Measurements from ENCODE around the gene ITFG2. TPM values are rescaled to one million over a fixed set of nuclear protein-coding genes. Genes with fewer than 3 reads are reported as not detected.

ITFG2 gene
- polyA plus RNA-seq, 4 donors: 44.1 to 75.9 (median 63.0) TPM

DNA sequence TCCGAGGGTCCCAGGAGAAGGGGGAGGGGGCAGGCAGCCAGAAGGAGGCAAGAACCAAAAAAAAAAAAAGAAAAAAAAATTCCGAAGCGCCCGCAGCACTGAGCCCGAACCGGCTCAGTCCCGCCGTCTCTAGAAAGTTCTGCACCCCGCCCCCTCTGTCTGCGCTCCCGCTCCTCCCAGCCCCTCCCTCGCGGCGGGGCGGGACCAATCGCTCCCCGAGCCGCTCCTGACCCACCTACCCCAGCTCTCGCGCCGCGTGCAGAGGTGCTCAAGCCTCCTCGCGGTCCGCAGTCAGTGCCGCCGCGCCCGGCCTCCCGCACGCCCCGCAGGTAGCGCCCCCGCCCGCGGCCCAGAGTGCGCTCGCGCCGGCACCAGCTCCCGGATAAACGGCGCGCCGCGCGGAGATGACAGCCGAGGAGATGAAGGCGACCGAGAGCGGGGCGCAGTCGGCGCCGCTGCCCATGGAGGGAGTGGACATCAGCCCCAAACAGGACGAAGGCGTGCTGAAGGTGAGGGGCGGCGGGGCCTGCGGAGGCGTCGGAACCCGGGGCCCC is 17.7 kb upstream of the ITFG2 start, which contains the start of gene FKBP4:
Gene FKBP4 (plus strand): TSS at position 235 of the 554 bp plus-strand sequence. CDS start 170 bp downstream, at position 405.
- peak; percentile 76 to 78 (median 78) for DNase-seq (ENCODE audit: low read depth in 4 of 4, low spot score in 3 of 4)

DNA sequence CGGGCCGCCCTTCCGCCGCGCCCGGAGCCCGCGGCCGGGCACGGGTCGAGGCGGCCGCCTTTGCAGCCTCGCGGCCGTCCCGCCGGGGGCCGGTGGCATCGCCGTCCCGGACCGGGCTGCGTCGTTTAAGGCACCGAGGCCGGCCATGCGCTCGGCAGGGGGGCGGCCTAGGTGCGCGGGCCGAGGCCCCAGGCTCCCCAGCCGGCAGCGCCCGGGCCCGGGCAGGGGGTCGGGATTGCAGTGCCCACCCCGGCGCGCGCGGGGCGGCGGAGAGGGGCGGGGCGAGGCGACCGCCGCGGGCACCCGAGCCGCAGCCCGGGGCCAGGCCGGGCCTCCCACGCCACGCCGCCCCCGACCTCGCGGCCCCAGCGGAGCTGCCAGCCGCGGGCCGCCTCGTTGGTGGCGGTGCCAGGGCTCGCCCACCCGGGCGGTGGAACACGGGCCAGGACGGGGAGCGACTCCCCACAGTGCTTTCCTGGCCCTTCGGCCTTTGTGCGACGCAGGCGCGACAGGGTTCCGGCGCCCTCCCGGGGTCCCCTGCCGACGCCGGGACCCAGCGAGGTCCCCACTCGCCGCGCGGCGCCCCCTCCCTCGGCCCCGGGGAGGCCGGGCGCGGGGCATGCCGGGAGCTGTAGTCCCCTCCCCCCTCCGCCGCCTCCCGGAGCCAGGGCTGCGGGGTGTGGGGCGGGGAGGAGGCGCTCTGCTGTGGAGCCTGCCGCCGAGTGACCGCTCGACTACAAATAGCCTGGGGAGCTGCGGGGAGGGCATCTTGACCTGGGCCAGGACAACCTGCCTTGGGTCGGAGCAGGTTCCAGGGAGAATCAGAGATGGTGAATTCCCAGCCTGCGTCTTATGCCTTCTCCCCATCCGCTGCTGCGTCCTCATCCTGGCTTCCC is 16.9 kb upstream of the ITFG2 start:
- DNase-seq (ENCODE audit: low read depth in 4 of 4, low spot score in 3 of 4): peak in 1 of 4 donors; percentile 66

DNA sequence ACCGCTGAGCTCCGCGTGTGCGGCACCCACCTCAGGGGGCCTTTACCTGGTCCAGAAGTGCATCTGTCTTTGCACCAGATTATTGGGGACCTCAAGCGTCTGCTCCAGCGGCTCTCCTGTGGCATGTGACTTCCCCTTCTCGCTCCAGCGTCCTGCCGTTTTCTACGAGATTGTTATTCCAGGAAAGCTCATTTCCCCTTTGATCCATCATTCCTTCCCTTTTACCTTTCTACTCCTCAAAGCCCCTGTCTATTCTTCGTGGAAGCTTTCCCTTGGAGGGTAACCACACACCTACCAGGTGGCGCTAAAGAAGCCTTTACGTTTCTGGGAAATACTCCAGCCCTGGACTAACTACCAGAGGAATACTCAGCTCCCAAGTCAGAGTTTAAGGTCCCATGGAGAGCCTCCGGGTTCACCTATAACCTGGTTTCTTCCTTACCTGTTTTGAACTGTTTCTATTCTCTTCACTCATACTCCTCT is 16.2 kb upstream of the ITFG2 start:
- DNase-seq (ENCODE audit: low read depth in 4 of 4, low spot score in 3 of 4): no peak

DNA sequence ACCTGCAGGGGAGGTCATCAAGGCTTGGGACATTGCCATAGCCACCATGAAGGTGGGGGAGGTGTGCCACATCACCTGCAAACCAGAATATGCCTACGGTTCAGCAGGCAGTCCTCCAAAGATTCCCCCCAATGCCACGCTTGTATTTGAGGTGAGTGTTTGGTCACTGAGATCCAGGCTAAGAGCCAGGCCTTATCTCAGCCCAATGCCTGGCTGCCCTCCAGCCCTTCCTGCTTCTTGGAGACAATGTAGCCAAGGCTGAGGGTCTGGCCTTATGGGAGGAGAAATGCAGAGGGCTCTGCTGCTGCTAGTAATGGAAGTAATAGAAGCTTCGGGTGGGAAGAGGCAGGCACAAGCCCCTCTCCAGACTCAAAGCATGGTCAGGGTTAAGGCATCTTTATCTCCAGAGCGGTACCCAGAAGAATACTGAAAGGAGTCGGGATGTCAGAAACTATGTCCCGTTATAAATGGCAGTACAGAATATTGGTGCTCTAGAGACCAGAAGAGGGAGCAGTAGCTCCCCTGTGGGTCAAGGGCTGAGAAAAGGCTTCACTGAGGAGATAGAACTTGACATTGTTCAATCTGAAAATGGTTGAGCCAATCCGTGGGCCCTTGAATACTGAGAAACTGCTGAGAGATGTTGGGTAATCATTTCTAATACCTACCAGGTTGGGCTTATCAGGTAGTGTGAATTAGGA is 14.6 kb upstream of the ITFG2 start:
- no peak for DNase-seq (ENCODE audit: low read depth in 4 of 4, low spot score in 3 of 4)

DNA sequence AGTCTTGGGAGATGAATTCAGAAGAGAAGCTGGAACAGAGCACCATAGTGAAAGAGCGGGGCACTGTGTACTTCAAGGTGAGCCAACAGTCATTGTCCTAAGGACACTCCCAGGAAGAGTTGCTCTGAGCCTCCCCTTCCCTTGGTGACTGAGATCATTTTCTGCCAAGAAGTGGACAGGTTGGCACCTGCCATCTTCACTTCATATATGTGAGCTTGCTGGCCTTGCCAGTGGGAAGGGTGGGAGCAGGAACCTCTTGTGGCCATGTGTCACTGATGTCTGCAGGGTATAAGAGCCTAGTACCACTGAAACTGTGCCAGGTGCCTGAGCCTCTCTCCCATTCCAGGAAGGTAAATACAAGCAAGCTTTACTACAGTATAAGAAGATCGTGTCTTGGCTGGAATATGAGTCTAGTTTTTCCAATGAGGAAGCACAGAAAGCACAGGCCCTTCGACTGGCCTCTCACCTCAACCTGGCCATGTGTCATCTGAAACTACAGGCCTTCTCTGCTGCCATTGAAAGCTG is 12.4 kb upstream of the ITFG2 start:
- no peak for DNase-seq (ENCODE audit: low read depth in 4 of 4, low spot score in 3 of 4)

DNA sequence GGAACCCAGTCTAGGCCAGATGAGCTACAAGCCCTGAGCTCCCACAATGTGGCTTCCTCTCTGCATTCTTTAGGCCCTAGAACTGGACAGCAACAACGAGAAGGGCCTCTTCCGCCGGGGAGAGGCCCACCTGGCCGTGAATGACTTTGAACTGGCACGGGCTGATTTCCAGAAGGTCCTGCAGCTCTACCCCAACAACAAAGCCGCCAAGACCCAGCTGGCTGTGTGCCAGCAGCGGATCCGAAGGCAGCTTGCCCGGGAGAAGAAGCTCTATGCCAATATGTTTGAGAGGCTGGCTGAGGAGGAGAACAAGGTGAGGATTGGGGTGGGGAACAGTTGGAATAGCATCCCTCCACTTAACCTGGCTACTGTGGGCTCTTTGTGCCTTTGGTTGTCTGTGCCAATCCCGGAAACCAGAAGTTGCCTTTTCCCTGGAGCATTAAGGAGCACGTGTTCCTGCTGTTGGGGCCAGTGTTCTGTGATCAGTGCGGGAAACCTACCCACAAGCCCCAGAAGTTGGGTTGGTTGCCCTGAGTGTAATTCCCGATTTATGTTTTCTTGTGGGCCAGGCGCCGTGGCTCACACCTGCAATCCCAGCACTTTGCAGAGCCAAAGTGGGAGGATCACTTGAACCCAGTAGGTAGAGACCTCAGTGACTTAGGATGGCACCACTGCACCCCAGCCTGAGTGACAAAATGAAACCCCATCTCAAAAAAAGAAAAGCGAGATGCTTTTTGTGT is 11.3 kb upstream of the ITFG2 start:
- DNase-seq (ENCODE audit: low read depth in 4 of 4, low spot score in 3 of 4): no peak

DNA sequence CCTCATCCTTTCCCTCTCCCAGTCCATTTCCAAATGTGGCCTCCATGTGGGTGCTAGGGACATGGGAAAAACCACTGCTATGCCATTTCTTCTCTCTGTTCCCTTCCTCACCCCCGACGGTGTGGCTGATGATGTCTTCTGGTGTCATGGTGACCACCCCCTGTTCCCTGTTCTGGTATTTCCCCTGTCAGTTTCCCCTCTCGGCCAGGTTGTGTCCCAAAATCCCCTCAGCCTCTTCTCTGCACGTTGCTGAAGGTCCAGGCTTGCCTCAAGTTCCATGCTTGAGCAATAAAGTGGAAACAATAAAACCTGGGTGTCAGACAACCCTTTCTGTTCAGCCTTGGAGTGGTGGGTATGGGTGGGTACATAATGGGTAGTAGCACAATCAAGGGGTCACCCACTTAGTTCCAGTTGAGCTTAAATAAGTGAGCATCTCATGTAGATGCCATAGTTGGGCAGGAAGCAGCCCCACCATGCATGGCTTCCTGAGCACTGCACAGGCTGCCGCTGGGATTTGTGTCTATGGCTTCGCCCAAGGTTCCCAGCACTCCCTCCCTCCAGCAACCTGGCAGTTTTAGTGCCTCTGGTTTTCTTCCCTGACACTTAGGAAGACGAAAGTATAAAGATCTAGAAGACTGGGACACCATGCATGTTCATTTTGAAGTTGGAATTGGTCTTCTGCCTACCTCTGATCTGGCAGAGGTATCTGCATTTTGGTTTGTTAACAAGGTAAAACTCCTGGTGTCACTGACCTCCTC is 8.7 kb upstream of the ITFG2 start:
- DNase-seq (ENCODE audit: low read depth in 4 of 4, low spot score in 3 of 4): no peak

DNA sequence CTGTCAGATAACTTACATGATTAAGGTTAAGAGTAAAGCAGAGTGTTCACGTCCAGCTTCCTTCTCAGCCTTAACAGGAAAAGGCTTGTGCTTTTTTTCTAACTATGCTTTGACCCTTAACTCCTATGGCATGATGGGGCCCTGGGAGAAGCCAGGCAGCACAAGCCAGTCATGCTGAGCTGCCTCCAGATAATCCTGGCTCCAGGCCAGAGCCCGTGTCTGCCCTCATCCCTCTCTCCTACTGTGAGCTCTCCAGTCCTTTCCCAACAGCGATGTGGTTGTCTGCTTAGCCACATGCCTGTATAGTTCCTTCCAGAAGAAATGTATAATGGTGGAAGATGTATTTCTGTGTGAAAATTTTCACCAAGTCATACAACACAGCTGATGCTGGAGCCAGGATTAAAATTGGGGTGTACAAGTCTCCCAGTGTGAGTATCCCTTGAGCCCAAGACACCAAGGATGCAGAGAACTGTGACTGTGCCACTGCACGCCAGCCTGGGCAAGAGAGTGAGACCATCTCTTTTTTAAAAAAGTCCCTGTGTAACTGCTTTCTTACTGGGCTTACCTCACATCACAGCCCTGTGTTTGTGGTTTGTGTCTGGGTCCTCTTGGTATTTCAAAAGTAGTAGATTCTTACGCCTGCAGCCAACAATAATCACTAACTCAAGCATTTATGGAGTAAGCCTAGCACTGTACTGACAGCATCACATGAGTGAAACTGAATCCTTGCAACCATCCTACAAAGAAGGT is 7.9 kb upstream of the ITFG2 start:
- DNase-seq (ENCODE audit: low read depth in 4 of 4, low spot score in 3 of 4): no peak

DNA sequence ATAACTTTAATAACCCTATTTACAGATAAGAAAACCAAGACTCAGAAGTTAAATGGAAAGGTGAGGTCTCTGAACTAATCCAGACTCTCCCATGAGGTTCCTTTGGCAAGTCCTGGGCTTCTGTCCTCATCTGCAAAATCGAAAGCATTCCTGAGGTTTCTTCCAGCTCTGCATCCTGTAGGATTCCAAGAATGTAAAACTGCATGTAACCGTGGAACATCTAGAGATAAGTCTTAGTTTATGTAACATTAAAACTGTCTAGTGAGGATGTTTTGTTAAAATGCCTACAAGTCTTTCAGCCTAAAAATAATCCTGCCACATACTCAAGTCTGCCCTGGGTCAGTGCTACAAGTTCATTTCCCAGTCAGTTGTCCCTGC is 7.3 kb upstream of the ITFG2 start:
- DNase-seq (ENCODE audit: low read depth in 4 of 4, low spot score in 3 of 4): no peak

DNA sequence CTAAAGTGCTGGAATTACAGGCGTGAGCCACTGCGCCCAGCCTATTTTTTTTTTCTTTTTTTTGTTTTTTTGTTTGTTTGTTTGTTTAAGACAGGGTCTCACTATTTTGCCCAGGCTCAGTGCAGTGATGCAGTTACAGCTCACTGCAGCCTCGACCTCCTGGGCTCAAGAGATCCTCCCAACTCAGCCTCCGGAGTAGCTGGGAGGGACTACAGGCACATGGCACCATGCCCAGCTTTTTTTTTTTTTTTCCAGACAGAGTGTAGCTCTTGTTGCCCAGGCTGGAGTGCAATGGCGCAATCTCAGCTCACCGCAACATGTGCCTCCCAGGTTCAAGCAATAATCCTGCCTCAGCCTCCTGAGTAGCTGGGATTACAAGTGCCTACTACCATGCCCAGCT is 5.8 kb upstream of the ITFG2 start:
- no peak for DNase-seq (ENCODE audit: low read depth in 4 of 4, low spot score in 3 of 4)

DNA sequence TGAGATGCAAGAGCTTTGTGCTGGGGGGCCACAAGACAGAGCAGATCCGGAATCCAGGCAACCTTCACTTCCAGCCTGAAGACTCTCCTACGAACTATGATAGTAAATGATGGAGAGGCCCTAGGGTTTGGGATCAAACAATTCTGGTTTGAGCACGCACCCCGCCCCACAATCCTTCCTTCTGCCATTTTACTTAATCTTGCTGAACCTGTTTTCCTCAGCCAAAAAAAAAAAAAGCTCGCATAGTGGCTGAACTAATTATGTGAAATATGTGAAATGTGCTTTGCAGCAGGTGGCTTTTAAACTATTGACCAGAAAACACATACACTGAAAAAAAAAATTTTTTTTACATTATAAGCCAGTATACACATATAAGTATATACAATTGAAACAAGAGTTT is 667 bp upstream of the ITFG2 start:
- DNase-seq (ENCODE audit: low read depth in 4 of 4, low spot score in 3 of 4): no peak

DNA sequence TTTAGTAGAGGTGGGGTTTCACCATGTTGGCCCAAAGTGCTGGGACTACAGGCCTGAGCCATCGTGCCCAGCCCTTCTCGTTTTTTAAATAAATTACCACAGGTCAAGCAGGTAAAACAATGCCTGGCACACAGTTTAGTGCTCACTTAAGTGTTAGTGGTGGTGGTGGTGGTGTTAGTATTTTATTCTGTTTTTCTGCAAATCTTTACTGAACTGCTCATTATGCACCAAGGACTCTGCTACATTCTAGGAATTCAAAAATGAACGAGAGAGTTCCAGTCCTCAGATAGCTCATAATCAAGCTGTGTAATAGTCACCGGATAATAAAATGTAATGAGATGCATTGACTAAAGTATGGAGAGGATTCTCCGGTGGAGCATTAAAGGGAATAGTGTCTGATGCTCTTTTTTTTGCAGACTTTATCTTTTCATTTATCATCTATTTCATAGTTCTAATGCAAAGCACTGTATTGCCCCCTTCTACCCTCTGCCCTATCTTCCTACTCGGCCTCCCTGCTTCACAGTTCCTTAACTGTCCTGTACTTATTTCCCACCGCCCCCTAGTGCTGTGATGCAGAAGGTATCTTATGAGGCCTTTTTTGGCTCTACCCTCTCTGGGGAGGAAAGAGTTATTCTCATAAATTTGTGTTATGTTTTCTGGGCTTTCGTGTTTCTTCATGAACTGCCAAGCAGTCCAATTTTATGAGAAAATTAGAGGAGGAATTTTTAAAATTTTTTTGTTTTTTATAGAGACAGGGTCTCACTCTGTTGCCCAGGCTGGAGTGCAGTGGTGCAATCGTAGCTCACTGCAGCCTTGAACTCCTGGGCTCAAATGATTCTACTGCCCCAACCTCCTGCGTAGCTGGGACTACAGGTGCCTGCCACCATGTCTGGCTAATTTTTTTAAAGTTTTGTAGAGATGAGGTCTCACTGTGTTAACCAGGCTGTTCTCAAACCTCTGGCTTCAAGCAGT is 1.0 kb downstream of the ITFG2 start:
- DNase-seq (ENCODE audit: low read depth in 4 of 4, low spot score in 3 of 4): no peak

DNA sequence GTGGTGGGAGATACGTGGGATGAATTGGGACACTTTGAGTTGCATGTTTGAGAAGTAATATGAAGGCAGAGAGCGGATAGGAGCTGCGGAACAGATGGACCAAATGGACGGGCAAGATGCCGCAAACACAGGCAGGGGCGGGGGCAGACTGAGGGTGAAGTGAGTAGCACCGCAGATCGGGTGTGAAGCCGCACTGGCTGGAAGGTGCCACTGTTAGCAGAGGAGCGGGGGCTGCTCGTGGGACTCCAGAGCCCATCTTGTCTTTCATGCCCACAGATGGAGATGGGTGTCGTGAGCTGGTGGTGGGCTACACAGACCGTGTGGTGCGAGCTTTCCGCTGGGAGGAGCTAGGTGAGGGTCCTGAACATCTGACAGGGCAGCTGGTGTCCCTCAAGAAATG is 7.3 kb downstream of the ITFG2 start:
- no peak for DNase-seq (ENCODE audit: low read depth in 4 of 4, low spot score in 3 of 4)

DNA sequence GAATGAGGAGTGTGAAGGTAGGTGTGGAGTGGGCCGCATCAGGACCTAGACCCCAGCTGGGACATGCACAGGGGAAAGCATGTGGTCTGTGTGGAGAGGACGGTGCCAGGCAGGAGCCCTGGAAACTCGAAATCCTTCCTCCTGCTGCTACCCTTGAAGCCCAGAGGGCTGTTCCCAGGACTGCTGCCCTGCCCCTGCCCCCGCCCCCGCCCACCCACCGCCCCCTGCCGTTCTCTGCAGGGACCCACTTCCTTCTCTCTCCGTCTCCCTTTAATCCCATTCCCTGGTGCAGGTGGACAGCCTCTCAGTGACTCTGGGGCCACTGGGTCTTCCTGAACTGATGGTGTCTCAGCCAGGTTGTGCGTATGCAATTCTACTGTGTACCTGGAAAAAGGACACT is 8.0 kb downstream of the ITFG2 start:
- DNase-seq (ENCODE audit: low read depth in 4 of 4, low spot score in 3 of 4): no peak

DNA sequence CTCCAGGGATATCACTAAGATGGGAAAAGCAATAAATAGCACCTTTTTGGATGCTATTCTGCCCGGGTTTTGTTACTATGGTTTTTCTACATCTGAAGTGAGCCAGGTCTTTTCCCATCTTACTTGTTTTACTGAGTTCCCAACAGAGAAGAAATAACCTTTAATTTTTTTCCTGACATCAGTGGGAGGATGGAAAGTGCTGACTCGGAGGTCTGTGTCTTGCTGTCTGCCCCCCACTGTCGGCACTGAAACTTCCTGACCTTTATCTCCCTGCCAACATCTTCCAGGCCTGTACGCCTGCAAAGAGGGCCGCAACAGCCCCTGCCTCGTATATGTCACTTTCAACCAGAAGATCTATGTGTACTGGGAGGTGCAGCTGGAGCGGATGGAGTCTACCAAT is 11.0 kb downstream of the ITFG2 start:
- DNase-seq (ENCODE audit: low read depth in 4 of 4, low spot score in 3 of 4): no peak

DNA sequence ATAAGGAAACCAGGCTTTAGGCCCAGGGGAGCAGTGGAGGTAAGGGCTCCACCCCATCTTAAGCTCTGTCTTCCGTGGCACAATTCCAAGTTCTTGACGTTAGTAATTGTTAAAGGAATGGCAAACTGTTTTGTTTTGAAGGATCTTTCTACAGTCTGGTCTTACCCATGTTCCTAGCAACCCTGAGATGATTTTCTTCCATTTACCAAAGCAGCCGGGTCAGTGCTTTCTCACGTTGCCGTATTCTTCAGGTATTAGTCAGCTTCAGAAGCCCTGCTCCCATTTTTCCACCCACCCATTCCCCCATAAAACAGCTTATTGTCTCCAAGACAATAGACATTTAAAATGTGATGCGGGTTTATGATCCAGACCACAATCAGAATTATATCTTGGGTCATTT is 12.1 kb downstream of the ITFG2 start:
- DNase-seq (ENCODE audit: low read depth in 4 of 4, low spot score in 3 of 4): no peak

DNA sequence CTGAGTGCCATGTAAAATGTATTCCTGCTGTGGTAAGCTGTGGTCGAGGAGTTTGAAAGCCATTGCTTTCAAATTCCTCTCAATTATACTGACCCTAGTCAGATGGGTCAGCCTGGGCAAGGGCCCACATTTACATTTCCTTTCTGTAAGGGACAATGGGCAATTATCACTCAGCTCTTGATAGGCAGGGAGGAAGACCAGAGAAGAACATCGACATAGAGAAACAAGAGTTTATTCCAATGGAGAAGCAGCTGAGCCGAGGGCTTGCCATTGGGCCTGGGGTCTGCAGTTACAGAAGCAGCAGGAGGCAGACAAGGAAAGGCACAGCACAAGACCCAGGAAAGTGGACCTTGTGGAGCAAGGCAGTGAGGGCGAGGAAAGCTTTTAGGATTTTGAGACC is 12.7 kb downstream of the ITFG2 start:
- DNase-seq (ENCODE audit: low read depth in 4 of 4, low spot score in 3 of 4): no peak

DNA sequence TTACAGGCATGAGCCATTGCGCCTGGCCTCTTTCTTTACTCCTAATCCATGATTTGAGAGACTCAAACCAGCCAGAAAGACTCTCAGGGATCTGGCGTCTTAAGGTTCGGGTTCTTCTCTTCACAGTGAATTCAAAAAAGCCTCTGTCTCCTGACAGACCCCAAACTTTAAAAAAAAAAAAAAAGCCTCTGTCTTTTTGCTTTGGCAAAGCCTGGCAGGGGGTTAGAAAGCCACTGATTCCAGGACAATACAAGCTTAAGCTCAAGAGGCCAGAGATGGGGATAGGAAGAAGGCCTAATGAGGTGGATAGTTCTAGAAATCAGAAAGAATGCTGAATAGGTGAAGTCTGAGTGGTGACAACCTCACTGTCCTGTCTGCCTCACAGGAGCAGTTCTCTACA is 13.6 kb downstream of the ITFG2 start:
- no peak for DNase-seq (ENCODE audit: low read depth in 4 of 4, low spot score in 3 of 4)

All from left renal pelvis (tissue), 4 donors.